Measurements from ENCODE around the gene AASDH.
"Not testable (repeated sequence)": the region's sequence is repeated elsewhere in the genome, so short reads cannot be mapped to it uniquely, and the experiment has no call there.

Gene AASDH

GRCh38 chr4:56389558-56389957 is 2.3 kb upstream of the AASDH start:
- DNase-seq (ENCODE audit: low read depth), result no peak

- peak; percentile 11 for DNase-seq (ENCODE audit: low read depth)
Measured at GRCh38 chr4:56388306-56388705, 1.0 kb upstream of the AASDH start.

DNA sequence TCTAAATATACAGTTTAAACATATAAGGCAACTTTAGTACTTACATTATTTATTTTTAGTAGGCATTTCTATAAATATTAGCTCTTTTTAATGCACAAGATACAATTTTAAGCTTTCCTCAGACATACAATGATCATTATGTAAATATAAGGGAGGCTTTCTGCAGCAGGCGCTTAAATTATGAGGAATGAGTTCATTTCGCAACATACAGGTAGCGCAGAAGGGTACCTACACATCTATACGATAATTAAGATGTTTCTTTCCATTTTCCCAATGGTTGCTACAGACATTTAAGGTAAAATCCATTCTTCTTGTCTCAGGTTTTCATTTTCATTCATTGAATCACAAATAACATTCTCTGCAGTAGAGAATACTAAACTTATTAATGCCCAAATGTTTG is 1.2 kb downstream of the AASDH start:
- no peak for DNase-seq (ENCODE audit: low read depth)

GRCh38 chr4:56375458-56375857 is 11.8 kb downstream of the AASDH start:
- no peak for DNase-seq (ENCODE audit: low read depth)

- no peak for DNase-seq (ENCODE audit: low read depth)
Measured at GRCh38 chr4:56374956-56375355, 12.3 kb downstream of the AASDH start.

DNA sequence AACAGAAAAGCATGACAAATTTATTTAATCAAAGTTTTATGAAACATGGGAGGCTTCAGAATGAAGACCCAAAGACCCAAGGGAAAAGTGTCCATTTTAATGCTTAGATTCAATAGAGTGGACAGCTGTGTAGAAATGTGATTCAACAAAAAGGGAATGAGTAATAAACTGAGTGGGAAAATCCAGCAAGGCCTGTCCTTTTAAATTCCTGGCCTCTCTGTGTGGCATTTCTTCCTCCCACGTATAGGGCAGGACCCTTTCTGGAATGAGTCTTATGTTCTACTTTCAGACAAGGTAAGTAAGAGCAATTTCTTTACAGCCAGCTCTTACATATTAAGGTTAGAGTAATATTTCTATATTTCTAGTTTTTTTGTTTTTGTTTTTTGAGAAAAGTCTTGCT is 14.5 kb downstream of the AASDH start:
- DNase-seq (ENCODE audit: low read depth), result no peak

- DNase-seq (ENCODE audit: low read depth), result no peak
Measured at GRCh38 chr4:56371426-56372220, 15.7 kb downstream of the AASDH start.

GRCh38 chr4:56370377-56370776 is 16.9 kb downstream of the AASDH start:
- DNase-seq (ENCODE audit: low read depth), result no peak

- not testable (repeated sequence) for DNase-seq (ENCODE audit: low read depth)
Measured at GRCh38 chr4:56362981-56363380, 24.3 kb downstream of the AASDH start.

GRCh38 chr4:56360071-56360470 is 27.2 kb downstream of the AASDH start:
- peak; percentile 78 for DNase-seq (ENCODE audit: low read depth)

DNA sequence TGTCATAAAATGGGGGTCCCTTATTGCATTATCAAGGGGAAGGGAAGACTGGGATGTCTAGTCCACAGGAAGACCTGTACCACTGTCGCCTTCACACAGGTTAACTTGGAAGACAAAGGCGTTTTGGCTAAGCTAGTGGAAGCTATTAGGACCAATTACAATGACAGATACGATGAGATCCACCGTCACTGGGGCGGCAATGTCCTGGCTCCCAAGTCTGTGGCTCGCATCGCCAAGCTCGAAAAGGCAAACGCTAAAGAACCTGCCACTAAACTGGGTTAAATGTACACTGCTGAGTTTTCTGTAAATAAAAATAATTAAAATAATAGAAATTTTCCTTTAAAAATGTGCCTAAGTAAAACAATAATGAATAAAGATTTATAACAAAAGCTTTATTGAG is 30.6 kb downstream of the AASDH start:
- DNase-seq (ENCODE audit: low read depth), result no peak

GRCh38 chr4:56348576-56348975 is 38.7 kb downstream of the AASDH start:
- DNase-seq (ENCODE audit: low read depth), result no peak

- DNase-seq (ENCODE audit: low read depth), result no peak
Measured at GRCh38 chr4:56345458-56345857, 41.8 kb downstream of the AASDH start.

GRCh38 chr4:56342746-56343145 is 44.5 kb downstream of the AASDH start:
- DNase-seq (ENCODE audit: low read depth), result no peak

DNA sequence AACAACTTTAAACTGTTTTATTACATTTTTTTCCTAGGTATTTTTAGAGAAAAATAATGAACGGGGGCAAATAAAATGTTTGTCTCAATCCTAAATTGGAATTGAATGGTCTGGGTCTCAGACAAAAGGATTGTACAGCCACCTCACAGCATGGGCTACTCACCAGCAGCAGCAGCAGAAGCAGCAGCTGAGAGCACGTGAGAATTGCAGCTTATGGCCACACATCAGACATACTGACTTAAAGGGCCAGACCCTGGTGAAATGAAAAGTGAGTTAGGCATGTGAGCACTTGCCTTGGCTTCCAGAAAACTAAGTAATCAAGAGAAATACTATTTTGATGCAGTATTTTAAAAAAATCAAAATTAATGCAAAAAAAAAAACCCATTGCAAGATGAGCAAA is 56.6 kb downstream of the AASDH start:
- peak; percentile 47 for DNase-seq (ENCODE audit: low read depth)

DNA sequence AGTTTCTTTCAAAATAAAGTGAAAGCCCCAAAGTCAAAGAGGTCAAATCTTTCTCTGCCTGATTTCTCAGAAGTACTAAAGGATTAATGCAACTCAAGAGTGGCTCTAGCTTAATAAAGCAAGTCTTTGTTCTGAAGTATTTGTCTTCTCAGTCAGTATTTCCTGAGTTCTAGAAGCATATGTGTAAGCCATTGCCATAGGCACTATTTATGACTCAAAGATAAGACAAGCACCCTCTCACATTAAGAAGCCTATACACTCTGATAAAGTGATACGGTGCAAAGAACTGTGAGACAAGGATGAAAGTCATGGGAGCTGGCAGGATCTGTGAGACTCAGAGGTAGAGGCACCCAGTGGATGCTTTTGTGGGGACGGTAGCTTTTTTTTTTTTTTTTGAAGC is 60.9 kb downstream of the AASDH start:
- DNase-seq (ENCODE audit: low read depth), result no peak

DNA sequence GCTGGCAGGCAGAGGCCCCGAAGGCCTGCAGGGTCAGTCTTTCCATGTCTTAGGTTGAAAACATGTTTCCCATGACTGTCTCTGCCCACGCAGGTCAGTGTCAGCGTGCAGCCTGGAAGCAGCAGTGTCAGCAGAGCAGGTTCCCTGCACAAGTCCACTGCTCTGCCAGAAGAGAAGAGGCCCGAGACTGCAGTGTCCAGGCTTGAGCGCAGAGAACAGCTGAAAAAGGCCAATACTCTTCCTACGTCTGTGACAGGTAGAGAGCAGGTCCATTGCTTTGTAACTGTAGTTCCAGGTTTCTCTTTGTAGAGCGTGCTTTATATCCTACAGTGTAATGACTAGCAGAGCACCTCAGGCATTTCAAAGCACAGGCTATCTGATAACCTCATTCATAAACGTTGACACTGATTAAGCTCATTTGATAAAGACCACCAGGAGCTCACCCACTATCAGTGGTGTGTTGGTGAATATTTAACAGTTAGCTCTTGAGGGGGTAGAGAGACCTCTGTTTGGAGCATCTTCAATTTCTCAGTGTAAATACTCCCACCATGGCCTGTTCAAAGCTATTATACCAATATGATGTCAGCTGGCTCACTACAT is 63.2 kb downstream of the AASDH start:
- DNase-seq (ENCODE audit: low read depth), result no peak

GRCh38 chr4:56323327-56323726 is 64.0 kb downstream of the AASDH start:
- DNase-seq (ENCODE audit: low read depth), result no peak

- DNase-seq (ENCODE audit: low read depth), result peak; percentile 63
Measured at GRCh38 chr4:56321251-56321650, 66.0 kb downstream of the AASDH start.

- peak; percentile 88 for DNase-seq (ENCODE audit: low read depth)
Measured at GRCh38 chr4:56320293-56320692, 67.0 kb downstream of the AASDH start.

DNA sequence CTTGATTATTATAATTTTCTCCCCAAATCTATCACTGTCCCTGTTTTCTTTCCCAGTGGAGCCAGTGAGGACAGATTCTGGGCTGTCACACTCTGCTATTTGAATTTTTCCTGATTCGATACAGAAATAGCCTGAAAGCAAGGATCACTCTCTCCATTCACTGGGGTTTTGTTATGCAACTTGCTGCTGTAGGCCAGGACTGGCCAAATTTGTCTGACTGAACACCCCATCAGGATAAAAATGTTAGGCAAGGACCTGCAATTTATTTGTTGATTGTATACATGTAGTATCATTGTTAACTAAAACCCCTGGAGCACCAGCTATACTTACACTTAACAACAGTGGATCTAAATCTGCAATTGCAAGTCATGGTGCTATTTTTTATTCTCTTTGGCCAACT is 68.7 kb downstream of the AASDH start:
- no peak for DNase-seq (ENCODE audit: low read depth)

DNA sequence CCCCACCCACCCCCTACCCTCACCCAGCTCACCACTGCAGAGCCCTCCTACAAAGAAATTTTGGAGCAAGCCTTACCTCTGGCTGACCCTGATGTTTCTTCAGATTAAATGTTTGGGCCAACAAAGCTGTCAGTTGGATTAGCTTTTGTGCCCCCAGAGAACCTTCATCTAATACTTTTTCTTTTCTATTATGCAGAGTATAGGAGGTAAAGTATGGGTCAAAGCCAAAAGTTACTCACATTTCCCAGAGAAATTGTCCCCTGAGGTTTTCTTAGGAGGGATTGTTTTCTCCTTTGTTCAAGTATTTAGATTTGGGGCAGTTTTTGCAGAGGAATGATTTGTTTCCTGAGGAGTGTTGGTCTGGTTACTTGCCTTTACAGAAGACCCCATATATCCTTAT is 69.5 kb downstream of the AASDH start:
- no peak for DNase-seq (ENCODE audit: low read depth)

DNA sequence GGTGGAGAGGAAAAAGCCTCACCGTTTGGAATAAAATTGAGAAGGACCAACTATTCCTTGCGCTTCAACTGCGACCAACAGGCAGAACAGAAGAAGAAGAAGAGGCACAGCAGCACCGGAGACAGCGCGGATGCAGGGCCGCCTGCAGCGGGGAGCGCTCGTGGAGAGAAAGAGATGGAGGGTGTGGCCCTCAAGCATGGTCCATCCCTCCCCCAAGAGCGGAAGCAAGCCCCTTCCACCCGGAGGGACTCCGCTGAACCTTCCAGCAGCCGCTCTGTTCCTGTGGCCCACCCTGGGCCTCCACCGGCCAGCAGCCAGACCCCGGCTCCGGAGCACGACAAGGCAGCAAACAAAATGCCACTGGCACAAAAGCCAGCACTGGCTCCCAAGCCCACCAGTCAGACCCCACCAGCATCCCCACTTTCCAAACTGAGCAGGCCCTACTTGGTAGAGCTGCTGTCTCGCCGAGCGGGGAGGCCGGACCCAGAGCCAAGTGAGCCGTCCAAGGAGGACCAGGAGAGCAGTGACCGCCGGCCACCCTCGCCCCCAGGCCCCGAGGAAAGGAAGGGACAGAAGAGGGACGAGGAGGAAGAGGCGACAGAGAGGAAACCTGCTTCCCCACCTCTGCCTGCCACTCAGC is 71.2 kb downstream of the AASDH start:
- DNase-seq (ENCODE audit: low read depth), result no peak
